AG04449 (cell line): ENCODE results near the gene ATE1.

Experiments
- CTCF ChIA-PET: fragments of 350-600 bp; formaldehyde crosslinking; extraction: SDS; loops from one replicate; lab custom pipeline; 2021; ENCODE audit warnings: antibody characterized with exemption; lab: Yijun Ruan, JAX
- POLR2A ChIA-PET: fragments of 400-600, 350-600 bp; formaldehyde crosslinking; extraction: SDS; loops from one replicate; lab custom pipeline; 2020; ENCODE audit warnings: antibody characterized with exemption, inconsistent platforms; lab: Yijun Ruan, JAX
- DNase-seq: peaks from one replicate; pipeline ENCODE4 v3.0.0-alpha.2; 2010; ENCODE audit warnings: low read depth, low spot score
- H3K4me3 ChIP-seq: 2 replicates; pipeline ENCODE4 v1.5.1; 2011; ENCODE audit warnings: low read depth, mild to moderate bottlenecking, control low read depth, low read length
- CTCF ChIP-seq: IDR thresholded peaks from one replicate; pipeline ENCODE4 v1.5.1; 2011; ENCODE audit warnings: mild to moderate bottlenecking, moderate library complexity, low read length, control low read depth, inconsistent platforms; ENCODE audit not compliant: insufficient read depth; ENCODE audit errors: missing control alignments

Gene ATE1

GRCh38 chr10:121949049-121949448 lies 21.2 kb upstream of the ATE1 start:
- no peak for DNase-seq
- H3K4me3 ChIP-seq = no peak overlapping the region
- TF ChIP-seq CTCF = no peak
- POLR2A ChIA-PET = no interaction called here
- CTCF ChIA-PET = no interaction called here

GRCh38 chr10:121947343-121948330 lies 19.8 kb upstream of the ATE1 start:
- CTCF ChIA-PET = interaction anchor here (1.1 to 1.4 kb wide), 2 partner anchors 29 to 321 kb away, joined by 3 read pairs; no protein-coding TSS in a partner anchor
- POLR2A ChIA-PET = no interaction called here
- DNase-seq = no peak
- TF ChIP-seq CTCF = no peak
- H3K4me3 ChIP-seq = no peak overlapping the region

- ChIA-PET CTCF (interaction anchor here (0.7 kb wide), 1 partner anchor 35 kb away, joined by 3 read pairs; no protein-coding TSS in a partner anchor), POLR2A (no interaction called here)
- no peak overlapping the region for H3K4me3 ChIP-seq
- TF ChIP-seq CTCF = no peak
- peak; percentile 82 for DNase-seq
Measured at GRCh38 chr10:121942749-121943416, 15.1 kb upstream of the ATE1 start.

- no peak for DNase-seq
- TF ChIP-seq CTCF = no peak
- ChIA-PET POLR2A (no interaction called here), CTCF (no interaction called here)
- H3K4me3 ChIP-seq = no peak overlapping the region
Measured at GRCh38 chr10:121941532-121941931, 13.7 kb upstream of the ATE1 start.

GRCh38 chr10:121936295-121936694 lies 8.5 kb upstream of the ATE1 start:
- CTCF ChIA-PET = interaction anchor here (1.1 to 1.6 kb wide), 3 partner anchors 8 to 115 kb away, joined by 3 to 5 read pairs (median 4); partner anchors contain the start of gene ATE1
- POLR2A ChIA-PET = interaction anchor here (1.3 kb wide), 1 partner anchor 9 kb away, joined by 6 read pairs; the partner anchor contains the start of gene ATE1
- no peak for TF ChIP-seq CTCF
- no peak overlapping the region for H3K4me3 ChIP-seq
- DNase-seq = no peak
